Measurements from ENCODE around the gene CHP2.

GRCh38 chr16:23741675-23742303, 13.0 kb upstream of the CHP2 start:
- TF ChIP-seq CTCF (IDR thresholded peaks at IDR 0.05; ENCODE audit: borderline replicate concordance, extremely low read depth, low read length, poor library complexity, severe bottlenecking) (no peak), EZH2 (IDR thresholded peaks at IDR 0.05; ENCODE audit: borderline replicate concordance, low read depth, low read length, severe bottlenecking) (no peak)

All from DND-41 (cell line).